ENCODE results near the gene LHX1.

The LHX1 gene

GRCh38 chr17:36934144-36934691, 3.1 kb upstream of the LHX1 start:
- Histone ChIP-seq H3K27me3 (peaks cover 99 to 100% (median 100%) of the 10 kb centered on the region in 11 experiments), H3K27ac (no peak overlapping the region), H3K4me2 (no peak overlapping the region), H4K20me1 (peaks cover 6 to 96% (median 85%) of the 10 kb centered on the region in 11 experiments; a peak in 20 of 22 replicates), H3K4me1 (peaks cover 25 to 58% (median 31%) of the 10 kb centered on the region in 10 experiments), H3K9me3 (replicated peaks in 1 of 11) (peaks cover 0 to 18% (median 5%) of the 10 kb centered on the region in 11 experiments; a peak in 10 of 22 replicates), H3K36me3 (no peaks in the 10 kb centered on the region), H3K9ac (no peak overlapping the region), H3K4me3 (no peak overlapping the region)
- no peak for TF ChIP-seq Cebpa-rat (IDR thresholded peaks at IDR 0.05)

GRCh38 chr17:36934692-36935630, 2.3 kb upstream of the LHX1 start:
- no peak for TF ChIP-seq Cebpa-rat (IDR thresholded peaks at IDR 0.05)
- H3K9ac ChIP-seq, result no peak overlapping the region
- peak overlapping the region in 5 of 11 experiments; percentile 83 to 99 (median 92); a peak in 6 of 22 replicates for H3K4me2 ChIP-seq
- H3K36me3 ChIP-seq, result no peaks in the 10 kb centered on the region
- peaks cover 25 to 58% (median 31%) of the 10 kb centered on the region in 10 experiments for H3K4me1 ChIP-seq
- H3K4me3 ChIP-seq, result peak overlapping the region in 3 of 10 experiments; percentile 50 to 64 (median 58); a peak in 5 of 20 replicates
- peaks cover 0 to 24% (median 5%) of the 10 kb centered on the region in 11 experiments; a peak in 10 of 22 replicates for H3K9me3 ChIP-seq (replicated peaks in 1 of 11)
- H3K27ac ChIP-seq, result no peak overlapping the region
- peaks cover 99 to 100% (median 100%) of the 10 kb centered on the region in 11 experiments for H3K27me3 ChIP-seq
- peaks cover 6 to 97% (median 91%) of the 10 kb centered on the region in 11 experiments; a peak in 20 of 22 replicates for H4K20me1 ChIP-seq

GRCh38 chr17:36935671-36936454, 1.4 kb upstream of the LHX1 start:
- Histone ChIP-seq H3K9ac (peak overlapping the region in 1 of 11 experiments; percentile 8; a peak in 1 of 22 replicates), H3K27ac (no peak overlapping the region), H3K9me3 (replicated peaks in 1 of 11) (peaks cover 0 to 30% (median 10%) of the 10 kb centered on the region in 11 experiments; a peak in 17 of 22 replicates)

GRCh38 chr17:36936455-36937000, 747 bp upstream of the LHX1 start:
- peaks cover 25 to 58% (median 31%) of the 10 kb centered on the region in 10 experiments for H3K4me1 ChIP-seq
- no peak for TF ChIP-seq Cebpa-rat (IDR thresholded peaks at IDR 0.05)
- peak overlapping the region in 4 of 11 experiments; percentile 8 to 45 (median 29); a peak in 3 of 22 replicates for H3K9ac ChIP-seq
- H3K27me3 ChIP-seq, result peaks cover 99 to 100% (median 100%) of the 10 kb centered on the region in 11 experiments
- no peak overlapping the region for H3K27ac ChIP-seq
- H3K36me3 ChIP-seq, result no peaks in the 10 kb centered on the region
- peaks cover 6 to 94% (median 87%) of the 10 kb centered on the region in 11 experiments; a peak in 20 of 22 replicates for H4K20me1 ChIP-seq
- H3K4me3 ChIP-seq, result peak overlapping the region; percentile 22 to 64 (median 46); a peak in 18 of 20 replicates
- peak overlapping the region; percentile 58 to 99 (median 74) for H3K4me2 ChIP-seq
- H3K9me3 ChIP-seq (replicated peaks in 1 of 11), result peaks cover 0 to 37% (median 16%) of the 10 kb centered on the region in 11 experiments; a peak in 20 of 22 replicates

More at GRCh38 chr17:36935671-36936454, 1.4 kb upstream of the LHX1 start:
- no peak for TF ChIP-seq Cebpa-rat (IDR thresholded peaks at IDR 0.05)
- Histone ChIP-seq H3K4me3 (peak overlapping the region; percentile 22 to 64 (median 46); a peak in 18 of 20 replicates), H4K20me1 (peaks cover 6 to 94% (median 88%) of the 10 kb centered on the region in 11 experiments; a peak in 20 of 22 replicates), H3K36me3 (no peaks in the 10 kb centered on the region), H3K4me1 (peaks cover 25 to 58% (median 31%) of the 10 kb centered on the region in 10 experiments), H3K27me3 (peaks cover 99 to 100% (median 100%) of the 10 kb centered on the region in 11 experiments), H3K4me2 (peak overlapping the region; percentile 58 to 99 (median 74))

GRCh38 chr17:36937959-36938565, 787 bp downstream of the LHX1 start:
- Histone ChIP-seq H3K9me3 (replicated peaks in 1 of 11) (peaks cover 15 to 52% (median 32%) of the 10 kb centered on the region in 11 experiments), H3K4me1 (peaks cover 25 to 46% (median 31%) of the 10 kb centered on the region in 10 experiments), H4K20me1 (peaks cover 6 to 96% (median 87%) of the 10 kb centered on the region in 11 experiments; a peak in 20 of 22 replicates), H3K36me3 (0 out of 22 replicates have a peak, but pooled peaks cover 0 to 5% (median 0%) of the 10 kb centered on the region in 11 experiments), H3K4me3 (peak overlapping the region; percentile 22 to 64 (median 46); a peak in 14 of 20 replicates), H3K4me2 (peak overlapping the region; percentile 58 to 99 (median 74)), H3K9ac (peak overlapping the region in 3 of 11 experiments; percentile 24 to 45 (median 34); a peak in 2 of 22 replicates), H3K27me3 (peaks cover 99 to 100% (median 100%) of the 10 kb centered on the region in 11 experiments), H3K27ac (no peak overlapping the region)
- no peak for TF ChIP-seq Cebpa-rat (IDR thresholded peaks at IDR 0.05)

- H3K9me3 ChIP-seq (replicated peaks in 1 of 11), result peaks cover 21 to 58% (median 37%) of the 10 kb centered on the region in 11 experiments
- H3K9ac ChIP-seq, result no peak overlapping the region
- H3K4me3 ChIP-seq, result peak overlapping the region in 4 of 10 experiments; percentile 49 to 64 (median 54); a peak in 3 of 20 replicates
- no peak for TF ChIP-seq Cebpa-rat (IDR thresholded peaks at IDR 0.05)
- 0 out of 22 replicates have a peak, but pooled peaks cover 0 to 5% (median 0%) of the 10 kb centered on the region in 11 experiments for H3K36me3 ChIP-seq
- peaks cover 25 to 41% (median 31%) of the 10 kb centered on the region in 10 experiments for H3K4me1 ChIP-seq
- H4K20me1 ChIP-seq, result peaks cover 6 to 95% (median 81%) of the 10 kb centered on the region in 11 experiments; a peak in 20 of 22 replicates
- no peak overlapping the region for H3K27ac ChIP-seq
- H3K4me2 ChIP-seq, result peak overlapping the region in 5 of 11 experiments; percentile 83 to 99 (median 92); a peak in 6 of 22 replicates
- peaks cover 99 to 100% (median 100%) of the 10 kb centered on the region in 11 experiments for H3K27me3 ChIP-seq
Observed at GRCh38 chr17:36938566-36939051, 1.3 kb downstream of the LHX1 start.
